Smooth muscle cell (in vitro differentiated cells): Measurements from ENCODE around the gene CHST11. TPM values are rescaled to one million over a fixed set of nuclear protein-coding genes. Genes with fewer than 3 reads are reported as not detected.

Experiments
- DNase-seq: peaks from one replicate; lab custom pipeline; 2025; ENCODE audit not compliant: unreplicated experiment; lab: John Stamatoyannopoulos, UW
- H2AFZ ChIP-seq: fragments of 200-600 bp; sonication (generic); 2 replicates; pipeline ENCODE4 v1.6.0; 2016; ENCODE audit warnings: antibody characterized with exemption, low read depth, mild to moderate bottlenecking
- H3F3A ChIP-seq: fragments of 200-600 bp; sonication (generic); 2 replicates; pipeline ENCODE4 v1.6.0; 2017; ENCODE audit warnings: antibody characterized with exemption, low read depth
- H3K27ac ChIP-seq: fragments of 200-600 bp; sonication (generic); 2 replicates; pipeline ENCODE4 v1.5.1; 2016; ENCODE audit warnings: low read depth, mild to moderate bottlenecking
- H3K27me3 ChIP-seq: fragments of 200-600 bp; sonication (generic); 2 replicates; pipeline ENCODE4 v1.6.1; 2016; ENCODE audit warnings: low read depth, mild to moderate bottlenecking
- H3K36me3 ChIP-seq: fragments of 200-600 bp; sonication (generic); 2 replicates; pipeline ENCODE4 v1.5.1; 2016; ENCODE audit warnings: low read depth
- H3K4me1 ChIP-seq: fragments of 200-600 bp; sonication (generic); 2 replicates; pipeline ENCODE4 v1.5.1; 2016; ENCODE audit warnings: low read depth
- H3K4me2 ChIP-seq: fragments of 200-600 bp; sonication (generic); 2 replicates; pipeline ENCODE4 v1.6.0; 2016; ENCODE audit warnings: mild to moderate bottlenecking
- H3K4me3 ChIP-seq: fragments of 200-600 bp; sonication (generic); 2 replicates; pipeline ENCODE4 v1.5.1; 2016; ENCODE audit warnings: mild to moderate bottlenecking
- H3K79me2 ChIP-seq: fragments of 200-600 bp; sonication (generic); 2 replicates; pipeline ENCODE4 v1.6.0; 2016; ENCODE audit warnings: low read depth, mild to moderate bottlenecking
- H3K9ac ChIP-seq: fragments of 200-600 bp; sonication (generic); 2 replicates; pipeline ENCODE4 v1.6.0; 2016; ENCODE audit warnings: low read depth
- H3K9me3 ChIP-seq: fragments of 200-600 bp; sonication (generic); replicated peaks from 2 replicates; pipeline ENCODE4 v1.5.1; 2016; ENCODE audit warnings: low read depth
- H4K20me1 ChIP-seq: fragments of 200-600 bp; sonication (generic); 2 replicates; pipeline ENCODE4 v1.6.0; 2016; ENCODE audit warnings: low read depth
- CTCF ChIP-seq: fragments of 200-600 bp; sonication (generic); IDR thresholded peaks from 2 replicates; pipeline ENCODE4 v1.5.1; 2017; ENCODE audit warnings: borderline replicate concordance, mild to moderate bottlenecking, antibody characterized with exemption; ENCODE audit not compliant: insufficient read depth, poor library complexity, severe bottlenecking
- WGBS: methylation state at CpG from one replicate; pipeline ENCODE4 v1.1.7; 2016; ENCODE audit warnings: low lambda C conversion rate; 5-methylcytosine and 5-hydroxymethylcytosine counted together
- polyA plus RNA-seq: library from polyadenylated mRNA; unstranded; fragments of >200 nt; fragmentation: Nextera tagmentation; extraction: Ambion mirVana; gene quantifications from 2 replicates; pipeline ENCODE4 v1.2.1, GENCODE V29; 2016
- total RNA-seq: library from RNA; depleted of rRNA; stranded (reverse); fragments of >200 nt; gene quantifications from 2 replicates; pipeline ENCODE4 v1.2.3, GENCODE V29; 2014

CHST11 gene
- total and polyA plus RNA-seq, 2 experiments from 2014 or later = 6.9 to 10.2 TPM

- Histone ChIP-seq H3K36me3 (no peaks in the 10 kb centered on the region), H3K4me2 (no peak overlapping the region), H3K79me2 (no peaks in the 10 kb centered on the region), H3K9me3 (no peaks in the 10 kb centered on the region), H2AFZ (no peak overlapping the region), H3K27ac (no peak overlapping the region), H3K27me3 (no peaks in the 10 kb centered on the region), H3K9ac (no peak overlapping the region), H4K20me1 (no peaks in the 10 kb centered on the region), H3K4me1 (no peaks in the 10 kb centered on the region), H3K4me3 (no peak overlapping the region), H3F3A (no peaks in the 10 kb centered on the region)
- TF ChIP-seq CTCF = no peak
- no peak for DNase-seq
- WGBS = 92% methylated on average over 6 of the region's 6 CpGs
These were observed 180.9 kb downstream of the CHST11 start for GRCh38 chr12:104637604-104638003.

DNA sequence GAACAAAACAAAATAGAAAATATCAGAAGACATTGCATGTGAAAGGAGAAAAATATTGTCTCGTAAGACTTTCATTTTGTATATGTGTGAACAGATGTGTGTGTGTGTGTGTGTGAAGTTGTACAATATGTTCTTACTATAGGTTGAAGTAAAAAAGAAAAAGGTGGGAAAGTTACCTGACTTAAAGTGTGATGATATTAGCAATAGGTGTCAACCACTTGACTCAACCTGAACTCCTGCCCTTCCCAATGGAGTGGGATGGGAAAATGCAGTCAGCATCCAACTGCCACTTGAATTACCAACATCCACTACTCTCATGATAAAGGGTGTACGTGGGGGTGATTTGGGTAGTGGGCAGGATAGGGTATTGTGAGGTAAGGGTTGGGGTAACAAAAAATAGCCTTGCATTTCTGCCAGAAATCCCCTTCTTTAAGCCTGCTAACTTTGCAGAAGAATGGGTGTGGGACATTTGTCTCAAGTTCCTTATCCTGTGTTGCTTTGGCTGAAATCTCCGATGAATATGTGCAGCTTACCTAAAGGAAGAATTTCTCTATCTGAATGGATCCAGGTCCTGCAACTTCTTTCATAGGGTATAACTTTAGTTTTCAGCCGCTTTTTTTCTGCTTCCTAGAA, 181.6 kb downstream of the CHST11 start:
- no peak overlapping the region for H3K27ac ChIP-seq
- H3K9ac ChIP-seq = no peak overlapping the region
- no peak for TF ChIP-seq CTCF
- H3K4me3 ChIP-seq = no peak overlapping the region
- H3K27me3 ChIP-seq = no peaks in the 10 kb centered on the region
- H3F3A ChIP-seq = no peaks in the 10 kb centered on the region
- no peaks in the 10 kb centered on the region for H3K36me3 ChIP-seq
- WGBS = 97% methylated on average over 4 of the region's 4 CpGs
- no peaks in the 10 kb centered on the region for H4K20me1 ChIP-seq
- no peak overlapping the region for H2AFZ ChIP-seq
- no peak for DNase-seq
- no peaks in the 10 kb centered on the region for H3K79me2 ChIP-seq
- H3K4me2 ChIP-seq = no peak overlapping the region
- no peaks in the 10 kb centered on the region for H3K4me1 ChIP-seq
- no peaks in the 10 kb centered on the region for H3K9me3 ChIP-seq

- H3K36me3 ChIP-seq = no peaks in the 10 kb centered on the region
- no peaks in the 10 kb centered on the region for H3K4me1 ChIP-seq
- no peaks in the 10 kb centered on the region for H3K27me3 ChIP-seq
- H4K20me1 ChIP-seq = peaks cover 3% of the 10 kb centered on the region
- H3K9ac ChIP-seq = no peak overlapping the region
- no peak overlapping the region for H3K4me3 ChIP-seq
- no peak overlapping the region for H3K4me2 ChIP-seq
- H2AFZ ChIP-seq = no peak overlapping the region
- WGBS = 99% methylated on average over 3 of the region's 3 CpGs
- DNase-seq = no peak
- no peaks in the 10 kb centered on the region for H3K9me3 ChIP-seq
- H3K79me2 ChIP-seq = no peaks in the 10 kb centered on the region
- no peak overlapping the region for H3K27ac ChIP-seq
- H3F3A ChIP-seq = no peaks in the 10 kb centered on the region
- TF ChIP-seq CTCF = no peak
These were observed 182.1 kb downstream of the CHST11 start for GRCh38 chr12:104638851-104639240.

DNA sequence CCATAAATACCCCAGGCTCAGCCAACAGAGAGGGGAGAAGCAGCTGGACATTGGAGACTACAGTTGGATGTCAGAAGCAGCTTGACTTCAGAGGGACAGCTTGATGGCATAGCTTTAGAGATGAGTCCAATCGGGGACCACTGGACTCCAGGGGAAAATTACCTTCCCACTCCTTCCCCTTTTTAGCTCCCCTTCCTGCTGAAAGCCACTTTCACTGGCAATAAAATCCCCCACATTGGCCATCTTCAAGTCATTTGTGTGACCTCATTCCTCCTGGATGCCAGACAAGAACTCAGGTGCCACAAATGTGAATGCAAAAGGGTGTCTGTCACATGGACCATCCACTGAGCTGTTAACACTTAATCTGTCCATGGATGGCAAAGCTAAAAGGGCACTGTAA, 184.2 kb downstream of the CHST11 start:
- Histone ChIP-seq H2AFZ (no peak overlapping the region), H3K27ac (no peak overlapping the region), H3K79me2 (no peaks in the 10 kb centered on the region), H3K9me3 (no peaks in the 10 kb centered on the region), H3K9ac (no peak overlapping the region), H3F3A (no peaks in the 10 kb centered on the region), H3K27me3 (no peaks in the 10 kb centered on the region), H3K4me3 (no peak overlapping the region), H3K4me1 (no peaks in the 10 kb centered on the region), H4K20me1 (peaks cover 12% of the 10 kb centered on the region), H3K4me2 (no peak overlapping the region), H3K36me3 (no peaks in the 10 kb centered on the region)
- 100% methylated on average over 1 of the region's 1 CpG for WGBS
- DNase-seq = no peak
- no peak for TF ChIP-seq CTCF
